ENCODE data around the gene MROH7. TPM values are rescaled to one million over a fixed set of nuclear protein-coding genes. Genes with fewer than 3 reads are reported as not detected.

Gene MROH7
- total and polyA plus RNA-seq, 4 donors, result 0.07 to 2.8 (median 0.58) TPM

GRCh38 chr1:54699936-54700525 is 58.4 kb downstream of the MROH7 start (continued):
- TF ChIP-seq ZBTB33 (IDR thresholded peaks at IDR 0.05) (no peak), JUND (IDR thresholded peaks at IDR 0.05) (no peak), FOXA2 (IDR thresholded peaks at IDR 0.05) (no peak), HNF4A (conservative IDR thresholded peaks at IDR 0.05) (no peak)

- DNase-seq (ENCODE audit: low spot score), result no peak
- Histone ChIP-seq H3K27me3 (ENCODE audit: control insufficient read depth in 4 of 4, insufficient read depth in 4 of 4, low read length in 3 of 4) (no peaks in the 10 kb centered on the region), H3K36me3 (ENCODE audit: control insufficient read depth in 4 of 4, insufficient read depth in 3 of 4, low read depth in 1 of 4, low read length in 3 of 4) (peaks cover 0 to 21% (median 7%) of the 10 kb centered on the region in 4 donors), H3K4me1 (ENCODE audit: control insufficient read depth in 4 of 4, insufficient read depth in 4 of 4, low read length in 3 of 4) (no peaks in the 10 kb centered on the region), H3K4me3 (ENCODE audit: low read depth in 1 of 3, low read length in 3 of 3) (no peak overlapping the region), H3K27ac (ENCODE audit: low read depth in 1 of 2, low read length in 2 of 2) (no peak overlapping the region), H3K9ac (ENCODE audit: low read depth in 1 of 2, low read length in 2 of 2) (no peak overlapping the region), H3K9me3 (ENCODE audit: control insufficient read depth in 4 of 4, low read length in 3 of 4) (no peaks in the 10 kb centered on the region)
- TF ChIP-seq JUND (IDR thresholded peaks at IDR 0.05) (no peak), MAX (IDR thresholded peaks at IDR 0.05) (no peak), HNF4A (conservative IDR thresholded peaks at IDR 0.05) (no peak), FOXA2 (IDR thresholded peaks at IDR 0.05) (no peak), TAF1 (conservative IDR thresholded peaks at IDR 0.05) (no peak), SP1 (IDR thresholded peaks at IDR 0.05) (no peak), ATF3 (IDR thresholded peaks at IDR 0.05) (no peak), NR2F2 (IDR thresholded peaks at IDR 0.05) (no peak), CTCF (IDR thresholded peaks at IDR 0.05; ENCODE audit: low read depth, low read length, missing input control) (no peak), HNF4G (IDR thresholded peaks at IDR 0.05) (no peak), RXRA (IDR thresholded peaks at IDR 0.05) (no peak), ZBTB33 (IDR thresholded peaks at IDR 0.05) (no peak), REST (IDR thresholded peaks at IDR 0.05) (no peak)
- 98% methylated on average over 9 of the region's 9 CpGs for WGBS
Measured at GRCh38 chr1:54701066-54701465, 59.5 kb downstream of the MROH7 start.

Measured in liver (tissue), 9 donors.